ENCODE data around the gene CUEDC2.

The CUEDC2 gene

GRCh38 chr10:102405632-102406031 is 26.7 kb downstream of the CUEDC2 start:
- DNase-seq (ENCODE audit: low spot score in 2 of 2): no peak
- Histone ChIP-seq H3K4me1 (no peaks in the 10 kb centered on the region), H3K4me3 (no peak overlapping the region), H3K9me3 (no peaks in the 10 kb centered on the region), H3K27me3 (ENCODE audit: low read depth) (peaks cover 19% of the 10 kb centered on the region), H3K36me3 (replicated peaks) (peaks cover 9% of the 10 kb centered on the region)
- in situ Hi-C loops (cut with MboI; ENCODE audit: low sequenced_read_pairs): no loop called here

DNA sequence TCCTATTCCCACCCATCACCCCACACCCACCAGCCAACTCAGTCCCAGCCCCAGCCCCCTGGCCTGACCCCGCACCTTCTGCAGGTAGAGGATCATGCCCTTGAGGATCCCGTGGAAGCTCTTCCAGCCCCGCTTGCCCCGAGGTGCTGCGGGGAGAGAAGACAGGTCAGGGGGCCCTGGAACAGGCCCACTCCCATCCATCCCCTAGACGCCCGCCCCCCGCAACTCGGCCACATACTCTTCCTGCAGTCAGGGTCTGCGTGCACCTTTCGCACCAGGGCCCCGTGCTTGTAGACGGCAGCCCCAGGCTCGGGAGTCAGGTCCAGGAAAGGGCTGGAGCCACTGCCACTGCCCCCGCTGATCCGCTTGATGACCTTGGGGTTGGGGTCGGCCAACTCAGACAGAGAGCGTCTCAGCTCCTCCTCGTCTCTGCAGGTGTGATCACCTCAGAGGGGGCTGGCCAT is 27.2 kb downstream of the CUEDC2 start:
- DNase-seq (ENCODE audit: low spot score in 2 of 2): no peak
- Histone ChIP-seq H3K36me3 (replicated peaks) (peaks cover 14% of the 10 kb centered on the region), H3K27me3 (ENCODE audit: low read depth) (peaks cover 14% of the 10 kb centered on the region), H3K4me3 (no peak overlapping the region), H3K9me3 (no peaks in the 10 kb centered on the region), H3K4me1 (no peaks in the 10 kb centered on the region)
- in situ Hi-C loops (cut with MboI; ENCODE audit: low sequenced_read_pairs): no loop called here

- in situ Hi-C loops (cut with MboI; ENCODE audit: low sequenced_read_pairs): no loop called here
- peaks cover 8% of the 10 kb centered on the region for H3K27me3 ChIP-seq (ENCODE audit: low read depth)
- H3K4me1 ChIP-seq: no peaks in the 10 kb centered on the region; the same call in 1 of the 2 replicates
- DNase-seq (ENCODE audit: low spot score in 2 of 2): no peak
- H3K4me3 ChIP-seq: no peak overlapping the region
- H3K9me3 ChIP-seq: no peaks in the 10 kb centered on the region
- H3K36me3 ChIP-seq (replicated peaks): peaks cover 19% of the 10 kb centered on the region
These were observed 27.8 kb downstream of the CUEDC2 start for GRCh38 chr10:102404361-102405107.

- Histone ChIP-seq H3K36me3 (replicated peaks) (peaks cover 27% of the 10 kb centered on the region), H3K4me1 (peaks cover 5% of the 10 kb centered on the region; the same call in 1 of the 2 replicates), H3K9me3 (no peaks in the 10 kb centered on the region), H3K4me3 (no peak overlapping the region), H3K27me3 (ENCODE audit: low read depth) (no peaks in the 10 kb centered on the region)
- DNase-seq (ENCODE audit: low spot score in 2 of 2): no peak
- in situ Hi-C loops (cut with MboI; ENCODE audit: low sequenced_read_pairs): no loop called here
These were observed 29.3 kb downstream of the CUEDC2 start for GRCh38 chr10:102403115-102403514.

DNA sequence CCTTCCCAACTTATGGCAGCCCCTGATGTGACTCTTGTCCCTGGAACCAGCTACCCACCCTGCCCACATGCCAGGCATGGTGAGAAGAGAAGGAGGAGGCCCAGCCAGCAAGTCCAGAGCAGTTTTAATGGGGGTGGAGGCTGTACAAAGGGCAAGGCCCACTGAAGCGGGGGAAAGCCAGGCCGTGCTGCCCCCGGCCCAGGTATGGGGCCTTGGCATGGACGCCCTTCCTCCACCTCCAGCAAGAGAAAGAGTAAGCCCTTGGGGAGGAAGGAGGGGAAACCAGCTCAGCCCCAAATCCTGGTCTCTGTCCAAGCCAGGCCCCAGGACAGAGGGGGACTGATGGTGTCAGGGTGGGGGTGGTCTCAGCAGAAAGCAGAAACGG is 29.9 kb downstream of the CUEDC2 start:
- H3K4me3 ChIP-seq: no peak overlapping the region
- H3K9me3 ChIP-seq: no peaks in the 10 kb centered on the region
- peaks cover 5% of the 10 kb centered on the region; the same call in 1 of the 2 replicates for H3K4me1 ChIP-seq
- H3K36me3 ChIP-seq (replicated peaks): peaks cover 33% of the 10 kb centered on the region
- DNase-seq (ENCODE audit: low spot score in 2 of 2): no peak
- in situ Hi-C loops (cut with MboI; ENCODE audit: low sequenced_read_pairs): no loop called here
- H3K27me3 ChIP-seq (ENCODE audit: low read depth): no peaks in the 10 kb centered on the region

- in situ Hi-C loops (cut with MboI; ENCODE audit: low sequenced_read_pairs): no loop called here
- Histone ChIP-seq H3K4me1 (peaks cover 5% of the 10 kb centered on the region; the same call in 1 of the 2 replicates), H3K27me3 (ENCODE audit: low read depth) (no peaks in the 10 kb centered on the region), H3K4me3 (no peak overlapping the region), H3K9me3 (no peaks in the 10 kb centered on the region), H3K36me3 (replicated peaks) (peaks cover 36% of the 10 kb centered on the region)
- DNase-seq (ENCODE audit: low spot score in 2 of 2): no peak
These were observed 30.5 kb downstream of the CUEDC2 start for GRCh38 chr10:102401735-102402511.

DNA sequence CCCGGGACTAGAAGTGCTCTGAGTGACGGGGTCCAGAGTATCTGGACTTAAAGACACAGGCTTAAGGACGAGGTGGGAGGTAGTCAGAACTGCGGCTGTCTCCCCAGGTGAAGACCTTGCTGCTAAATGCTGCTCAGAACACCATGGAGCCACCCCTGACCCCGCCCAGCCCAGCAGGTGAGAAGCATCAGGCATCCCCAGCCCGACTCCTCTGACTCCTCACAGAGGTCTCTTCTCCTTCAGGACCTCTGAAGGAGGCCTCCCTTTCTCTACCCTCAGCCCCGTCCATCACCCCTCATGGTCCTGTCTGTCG is 31.1 kb downstream of the CUEDC2 start:
- Histone ChIP-seq H3K4me1 (peaks cover 7% of the 10 kb centered on the region), H3K27me3 (ENCODE audit: low read depth) (no peaks in the 10 kb centered on the region), H3K9me3 (no peaks in the 10 kb centered on the region), H3K36me3 (replicated peaks) (peaks cover 41% of the 10 kb centered on the region), H3K4me3 (no peak overlapping the region)
- DNase-seq (ENCODE audit: low spot score in 2 of 2): no peak
- in situ Hi-C loops (cut with MboI; ENCODE audit: low sequenced_read_pairs): no loop called here

GRCh38 chr10:102400598-102401341 is 31.6 kb downstream of the CUEDC2 start:
- in situ Hi-C loops (cut with MboI; ENCODE audit: low sequenced_read_pairs): no loop called here
- H3K4me1 ChIP-seq: peaks cover 9% of the 10 kb centered on the region

GRCh38 chr10:102400076-102400475 is 32.3 kb downstream of the CUEDC2 start:
- DNase-seq (ENCODE audit: low spot score in 2 of 2): no peak
- Histone ChIP-seq H3K9me3 (no peaks in the 10 kb centered on the region), H3K4me1 (peaks cover 9% of the 10 kb centered on the region), H3K27me3 (ENCODE audit: low read depth) (no peaks in the 10 kb centered on the region), H3K36me3 (replicated peaks) (peaks cover 41% of the 10 kb centered on the region), H3K4me3 (no peak overlapping the region)
- in situ Hi-C loops (cut with MboI; ENCODE audit: low sequenced_read_pairs): no loop called here

More at GRCh38 chr10:102400598-102401341, 31.6 kb downstream of the CUEDC2 start:
- Histone ChIP-seq H3K9me3 (no peaks in the 10 kb centered on the region), H3K36me3 (replicated peaks) (peaks cover 41% of the 10 kb centered on the region), H3K27me3 (ENCODE audit: low read depth) (no peaks in the 10 kb centered on the region), H3K4me3 (no peak overlapping the region)
- DNase-seq (ENCODE audit: low spot score in 2 of 2): no peak

DNA sequence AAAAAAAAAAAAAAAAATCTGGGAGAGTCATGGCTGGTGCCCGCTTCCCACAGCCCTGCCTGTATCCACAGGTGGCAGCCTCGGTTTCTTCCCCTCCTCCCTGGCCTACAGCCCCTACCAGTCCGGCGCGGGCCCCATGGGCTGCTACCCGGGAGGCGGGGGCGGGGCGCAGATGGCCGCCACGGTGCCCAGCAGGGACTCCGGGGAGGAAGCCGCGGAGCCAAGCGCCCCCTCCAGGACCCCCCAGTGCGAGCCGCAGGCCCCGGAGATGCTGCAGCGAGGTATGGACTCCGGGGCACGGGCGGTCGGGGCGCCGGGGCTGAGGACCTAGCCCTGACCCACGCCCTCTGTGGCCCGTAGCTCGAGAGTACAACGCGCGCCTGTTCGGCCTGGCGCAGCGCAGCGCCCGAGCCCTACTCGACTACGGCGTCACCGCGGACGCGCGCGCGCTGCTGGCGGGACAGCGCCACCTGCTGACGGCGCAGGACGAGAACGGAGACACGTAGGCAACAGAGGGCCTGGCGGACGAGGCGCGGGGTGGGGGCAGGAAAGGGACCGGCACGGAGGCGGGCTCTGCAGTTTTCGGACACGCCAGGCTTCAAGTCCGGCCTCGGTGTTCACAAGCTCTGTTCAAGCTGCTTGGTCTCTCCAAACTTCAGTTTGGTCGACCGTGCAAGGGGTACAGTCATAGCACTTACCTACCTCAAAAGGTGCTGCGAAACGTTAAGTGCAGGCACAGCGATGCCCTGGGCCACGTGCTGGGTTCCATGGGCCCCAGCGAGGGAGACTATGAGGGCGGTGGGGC is 33.0 kb downstream of the CUEDC2 start:
- H3K36me3 ChIP-seq (replicated peaks): peaks cover 41% of the 10 kb centered on the region

DNA sequence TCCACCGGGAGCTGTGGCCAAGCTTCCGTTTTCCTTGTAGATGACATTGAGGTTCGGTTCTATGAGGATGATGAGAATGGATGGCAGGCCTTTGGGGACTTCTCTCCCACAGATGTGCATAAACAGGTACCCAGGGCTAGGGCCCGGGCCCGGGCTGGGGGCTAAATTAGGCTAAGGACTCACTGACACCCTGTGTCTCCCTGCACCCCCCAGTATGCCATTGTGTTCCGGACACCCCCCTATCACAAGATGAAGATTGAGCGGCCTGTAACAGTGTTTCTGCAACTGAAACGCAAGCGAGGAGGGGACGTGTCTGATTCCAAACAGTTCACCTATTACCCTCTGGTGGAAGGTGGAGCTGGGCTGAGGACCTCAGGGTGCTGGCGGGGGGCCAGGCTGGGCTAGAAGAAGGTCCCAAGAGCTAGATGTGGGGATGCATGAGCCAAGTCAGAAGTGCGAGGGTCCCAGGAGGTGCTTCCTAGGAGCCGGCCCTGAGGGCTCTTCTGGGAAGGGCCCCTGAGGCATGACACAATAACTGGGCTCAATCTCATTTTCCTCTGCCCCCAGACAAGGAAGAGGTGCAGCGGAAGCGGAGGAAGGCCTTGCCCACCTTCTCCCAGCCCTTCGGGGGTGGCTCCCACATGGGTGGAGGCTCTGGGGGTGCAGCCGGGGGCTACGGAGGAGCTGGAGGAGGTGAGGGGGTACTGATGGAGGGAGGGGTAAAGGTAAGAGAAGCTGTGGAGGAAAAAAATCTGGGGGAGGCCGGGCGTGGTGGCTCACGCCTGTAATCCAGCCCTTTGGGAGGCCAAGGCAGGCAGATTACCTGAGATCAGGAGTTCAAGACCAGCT is 34.0 kb downstream of the CUEDC2 start:
- in situ Hi-C loops (cut with MboI; ENCODE audit: low sequenced_read_pairs): no loop called here
- H3K9me3 ChIP-seq: no peaks in the 10 kb centered on the region
- no peaks in the 10 kb centered on the region for H3K27me3 ChIP-seq (ENCODE audit: low read depth)
- peaks cover 9% of the 10 kb centered on the region for H3K4me1 ChIP-seq
- no peak overlapping the region for H3K4me3 ChIP-seq
- peaks cover 41% of the 10 kb centered on the region for H3K36me3 ChIP-seq (replicated peaks)
- no peak for DNase-seq (ENCODE audit: low spot score in 2 of 2)

More for the DNA sequence above, 33.0 kb downstream of the CUEDC2 start:
- Histone ChIP-seq H3K9me3 (no peaks in the 10 kb centered on the region), H3K4me1 (peaks cover 9% of the 10 kb centered on the region), H3K27me3 (ENCODE audit: low read depth) (no peaks in the 10 kb centered on the region), H3K4me3 (peak overlapping the region; percentile 39)
- in situ Hi-C loops (cut with MboI; ENCODE audit: low sequenced_read_pairs): no loop called here
- peak; percentile 76 to 93 for DNase-seq (ENCODE audit: low spot score in 2 of 2)

DNA sequence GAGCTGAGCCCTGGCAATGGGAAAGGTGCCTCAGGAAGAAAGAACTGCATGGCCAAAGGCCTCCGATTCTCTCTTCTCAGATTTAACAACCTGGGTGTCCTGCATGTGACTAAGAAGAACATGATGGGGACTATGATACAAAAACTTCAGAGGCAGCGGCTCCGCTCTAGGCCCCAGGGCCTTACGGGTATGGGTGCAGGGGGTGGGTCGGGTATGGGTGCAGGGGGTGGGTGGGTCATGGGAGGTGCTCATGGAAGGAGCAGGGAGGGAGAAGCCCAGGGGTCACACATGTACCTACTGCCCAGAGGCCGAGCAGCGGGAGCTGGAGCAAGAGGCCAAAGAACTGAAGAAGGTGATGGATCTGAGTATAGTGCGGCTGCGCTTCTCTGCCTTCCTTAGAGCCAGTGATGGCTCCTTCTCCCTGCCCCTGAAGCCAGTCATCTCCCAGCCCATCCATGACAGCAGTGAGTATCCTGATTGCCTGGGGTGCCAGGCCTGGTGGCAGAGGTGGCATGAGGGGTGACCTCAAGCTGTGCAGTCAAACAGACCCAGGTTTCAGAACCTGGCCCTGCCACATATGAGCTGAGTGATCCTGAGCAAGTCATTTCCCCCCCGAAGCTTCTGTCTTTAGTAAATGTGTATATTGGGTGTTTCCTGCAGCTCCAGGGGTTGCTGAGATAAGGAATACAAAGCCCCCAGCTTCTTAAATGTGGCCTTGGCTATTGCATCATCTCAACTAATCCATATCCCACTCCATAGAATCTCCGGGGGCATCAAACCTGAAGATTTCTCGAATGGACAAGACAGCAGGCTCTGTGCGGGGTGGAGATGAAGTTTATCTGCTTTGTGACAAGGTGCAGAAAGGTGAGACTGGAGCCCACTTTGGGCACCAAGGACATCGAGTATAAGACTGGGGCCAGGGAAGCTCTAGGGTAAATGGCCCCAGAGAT is 34.9 kb downstream of the CUEDC2 start:
- DNase-seq (ENCODE audit: low spot score in 2 of 2): no peak
- in situ Hi-C loops (cut with MboI; ENCODE audit: low sequenced_read_pairs): no loop called here
- Histone ChIP-seq H3K9me3 (no peaks in the 10 kb centered on the region), H3K27me3 (ENCODE audit: low read depth) (no peaks in the 10 kb centered on the region), H3K4me3 (no peak overlapping the region), H3K4me1 (peaks cover 15% of the 10 kb centered on the region), H3K36me3 (replicated peaks) (peaks cover 41% of the 10 kb centered on the region)
